Skeletal muscle cell (primary cell): ENCODE data around the gene ARHGDIA.
A peak's percentile ranks its signal among the peaks of the same experiment; 100 is the strongest.
"Not testable (repeated sequence)": the region's sequence is repeated elsewhere in the genome, so short reads cannot be mapped to it uniquely, and the experiment has no call there.

Experiments
- DNase-seq: peaks from one replicate; pipeline ENCODE4 v3.0.0-alpha.2; 2010; ENCODE audit warnings: low read depth
- H3K4me3 ChIP-seq: 2 replicates; pipeline ENCODE4 v1.5.1; 2011; ENCODE audit warnings: low read depth, mild to moderate bottlenecking, control low read depth, low read length, moderate library complexity

ARHGDIA gene

DNA sequence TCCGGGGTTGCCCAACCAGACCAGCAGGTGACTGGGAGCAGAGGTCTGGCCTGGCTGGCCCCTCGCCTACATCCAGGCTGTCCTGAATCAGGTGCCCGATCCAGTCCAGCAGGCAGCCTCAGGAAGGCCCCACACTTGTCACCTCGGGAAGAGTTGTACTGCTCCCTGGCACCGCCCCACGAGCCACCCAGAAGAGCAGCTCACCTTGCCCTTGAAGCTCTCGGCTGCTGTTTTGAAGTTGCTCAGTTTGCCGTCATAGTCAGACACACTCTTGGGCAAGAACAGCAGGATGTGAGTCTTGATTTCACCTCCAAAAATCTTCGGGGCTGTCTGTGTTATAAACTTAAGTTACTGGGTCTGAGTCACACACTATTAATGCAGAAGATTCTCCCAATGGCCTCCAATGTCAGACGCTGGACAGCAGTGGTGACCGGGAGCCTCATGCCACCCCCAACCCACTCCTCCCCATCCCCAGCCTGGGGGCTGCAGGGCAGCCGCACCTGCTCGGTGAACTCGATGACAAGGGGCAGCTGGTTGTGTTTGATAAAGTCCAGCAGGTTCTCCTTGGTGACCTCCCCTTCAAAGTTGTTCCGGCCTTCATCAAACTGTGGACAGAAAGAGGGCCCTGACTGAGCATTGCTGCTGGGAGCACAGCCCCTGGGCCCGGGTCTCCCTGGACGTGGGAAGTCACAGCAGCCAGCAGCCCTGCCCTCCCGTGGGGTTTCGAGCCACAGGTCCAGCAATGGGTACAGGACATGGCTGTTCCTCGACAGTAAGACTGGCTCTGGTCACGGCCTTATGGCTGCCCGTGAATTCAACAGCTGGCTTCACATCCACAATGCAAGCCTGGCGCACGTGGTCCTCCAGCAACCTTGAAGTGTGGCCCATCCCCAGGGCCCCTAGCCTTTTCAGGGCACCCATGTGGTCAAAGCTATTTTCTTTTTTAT, 24.1 kb downstream of the ARHGDIA start:
- no peak overlapping the region for H3K4me3 ChIP-seq
- DNase-seq: no peak

DNA sequence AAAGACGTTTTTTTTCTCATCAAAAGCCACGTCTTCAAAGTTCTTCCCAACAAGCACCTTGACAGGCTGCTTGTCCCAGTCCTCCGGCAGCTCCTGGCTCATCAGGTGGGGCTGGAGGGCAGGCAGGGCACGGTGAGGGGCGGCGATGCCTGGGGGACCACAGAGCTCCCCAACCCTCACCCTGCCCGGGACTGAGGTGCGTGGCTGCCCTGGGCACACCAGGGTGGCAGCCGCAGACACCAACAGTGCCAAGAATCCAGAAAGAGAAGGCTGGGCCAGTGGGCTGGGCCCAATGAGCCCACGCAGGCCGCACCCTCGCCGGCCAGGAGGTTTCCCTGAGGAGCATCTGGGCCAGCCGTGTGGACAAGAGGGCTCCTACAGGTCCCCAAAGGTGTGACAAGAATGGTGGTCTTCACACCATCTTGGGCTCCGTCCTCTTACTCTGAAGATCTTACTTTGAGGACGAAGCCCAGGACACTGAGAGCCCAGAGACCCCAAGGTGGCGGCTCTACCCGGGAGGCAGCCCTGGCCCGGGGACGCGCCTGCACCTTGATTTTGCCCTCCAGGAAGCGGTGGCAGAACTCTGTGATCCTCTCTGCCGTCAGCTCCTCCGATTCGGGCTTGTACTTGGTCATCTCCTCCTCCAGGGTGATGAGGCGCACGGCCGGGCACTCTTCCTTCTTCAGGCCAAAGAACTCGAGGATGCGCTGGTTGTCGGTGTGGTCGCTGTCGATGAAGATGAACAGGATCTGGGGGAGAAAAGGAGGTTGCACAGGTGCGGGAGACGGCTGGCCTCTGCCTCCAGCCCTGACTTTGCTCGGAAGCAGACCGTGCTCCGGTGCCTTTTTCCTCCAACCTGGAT, 25.0 kb downstream of the ARHGDIA start:
- H3K4me3 ChIP-seq: no peak overlapping the region
- DNase-seq: no peak

DNA sequence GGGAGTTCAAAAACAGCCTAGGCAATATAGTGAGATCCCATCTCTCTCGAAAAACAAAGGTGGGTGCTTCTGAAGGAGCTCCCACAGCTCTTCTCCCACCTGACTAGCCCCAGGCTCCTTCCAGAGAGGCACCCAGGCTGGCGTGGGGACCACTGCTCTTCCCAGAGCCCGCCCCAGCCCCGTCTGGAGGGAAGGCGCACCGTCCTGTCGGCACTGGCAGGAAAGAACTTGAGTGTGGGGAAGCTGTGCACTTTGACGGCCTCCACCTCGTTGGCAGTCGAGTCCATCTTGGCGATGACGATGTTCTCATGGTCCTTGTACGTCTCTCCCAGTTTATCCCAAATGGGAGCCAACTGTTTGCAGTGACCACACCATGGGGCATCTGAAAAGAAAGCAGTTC, 25.8 kb downstream of the ARHGDIA start:
- no peak for DNase-seq
- H3K4me3 ChIP-seq: no peak overlapping the region

DNA sequence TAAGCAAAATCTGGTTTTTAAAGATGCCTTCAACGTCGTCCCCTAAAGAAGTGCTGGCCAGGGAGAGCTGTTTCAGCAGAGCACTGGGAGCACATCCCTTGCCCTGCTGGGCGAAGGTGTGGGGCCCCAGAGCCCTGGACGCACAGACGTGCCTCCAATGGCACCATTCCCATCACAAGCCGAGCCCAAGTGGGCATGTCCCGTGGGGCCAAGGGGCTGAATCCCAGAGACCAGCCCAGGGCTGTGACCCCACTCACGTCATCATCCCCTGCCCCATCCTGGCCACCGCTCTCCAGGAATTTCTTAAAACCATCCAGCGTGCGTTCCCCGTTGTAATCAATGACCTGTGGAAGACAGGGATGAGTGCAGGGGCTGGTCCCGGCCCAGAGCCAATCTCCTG, 26.2 kb downstream of the ARHGDIA start:
- no peak for DNase-seq
- H3K4me3 ChIP-seq: no peak overlapping the region

DNA sequence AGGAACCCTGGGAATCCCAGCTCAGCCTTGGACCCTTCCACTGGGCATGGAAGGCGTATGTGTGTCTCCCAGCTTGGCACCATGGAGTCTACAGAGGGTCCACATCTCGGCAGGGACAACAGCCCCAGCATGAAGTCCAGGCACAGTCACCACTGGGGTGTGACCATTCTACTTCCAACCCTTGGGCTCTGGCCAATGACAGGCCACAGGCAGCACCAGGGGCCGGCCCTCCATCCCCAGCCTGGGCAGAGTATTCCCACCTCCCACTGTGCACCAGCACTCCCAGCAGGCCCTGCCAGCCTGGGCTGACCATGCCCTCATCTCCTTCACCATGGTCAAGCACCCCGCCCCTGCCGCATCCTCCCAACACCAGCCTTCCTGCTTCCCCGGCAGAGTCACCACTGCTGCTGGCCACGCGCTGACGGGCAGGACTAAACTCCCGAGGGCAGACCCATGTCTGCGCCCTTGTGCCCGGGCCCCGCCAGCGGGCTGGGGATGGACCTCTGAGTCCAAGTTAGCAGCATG, 26.7 kb downstream of the ARHGDIA start:
- H3K4me3 ChIP-seq: no peak overlapping the region
- DNase-seq: no peak

DNA sequence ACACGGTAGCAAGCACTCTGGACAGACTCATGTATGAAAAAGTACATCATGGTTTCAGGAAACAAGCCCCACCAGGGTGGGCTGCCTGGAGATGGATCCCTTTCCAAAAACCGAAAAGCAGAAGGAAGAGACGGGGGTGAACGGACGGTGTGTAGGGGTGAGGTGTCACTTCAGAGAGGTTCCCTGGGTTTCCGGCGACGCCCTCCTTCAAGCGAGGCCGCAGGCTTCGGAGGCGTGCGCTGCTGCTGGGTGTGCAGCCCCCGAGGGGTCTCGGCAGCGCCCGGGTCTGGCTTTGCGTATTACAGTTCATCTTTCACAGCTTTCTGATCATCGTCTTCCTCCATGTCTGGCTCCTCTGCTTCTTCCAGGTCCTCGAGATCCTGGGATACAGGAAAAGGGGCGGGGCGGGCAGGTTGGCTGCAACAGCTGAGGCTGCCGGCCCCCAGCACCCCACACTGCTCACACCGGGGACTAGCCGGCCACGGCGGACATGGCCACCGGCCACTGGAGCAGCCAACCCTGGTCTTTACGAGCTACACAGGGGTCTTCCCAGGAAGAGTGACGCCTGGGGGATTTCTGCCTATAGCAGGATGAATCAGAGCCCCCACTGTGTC, 27.3 kb downstream of the ARHGDIA start:
- H3K4me3 ChIP-seq: no peak overlapping the region
- no peak for DNase-seq

DNA sequence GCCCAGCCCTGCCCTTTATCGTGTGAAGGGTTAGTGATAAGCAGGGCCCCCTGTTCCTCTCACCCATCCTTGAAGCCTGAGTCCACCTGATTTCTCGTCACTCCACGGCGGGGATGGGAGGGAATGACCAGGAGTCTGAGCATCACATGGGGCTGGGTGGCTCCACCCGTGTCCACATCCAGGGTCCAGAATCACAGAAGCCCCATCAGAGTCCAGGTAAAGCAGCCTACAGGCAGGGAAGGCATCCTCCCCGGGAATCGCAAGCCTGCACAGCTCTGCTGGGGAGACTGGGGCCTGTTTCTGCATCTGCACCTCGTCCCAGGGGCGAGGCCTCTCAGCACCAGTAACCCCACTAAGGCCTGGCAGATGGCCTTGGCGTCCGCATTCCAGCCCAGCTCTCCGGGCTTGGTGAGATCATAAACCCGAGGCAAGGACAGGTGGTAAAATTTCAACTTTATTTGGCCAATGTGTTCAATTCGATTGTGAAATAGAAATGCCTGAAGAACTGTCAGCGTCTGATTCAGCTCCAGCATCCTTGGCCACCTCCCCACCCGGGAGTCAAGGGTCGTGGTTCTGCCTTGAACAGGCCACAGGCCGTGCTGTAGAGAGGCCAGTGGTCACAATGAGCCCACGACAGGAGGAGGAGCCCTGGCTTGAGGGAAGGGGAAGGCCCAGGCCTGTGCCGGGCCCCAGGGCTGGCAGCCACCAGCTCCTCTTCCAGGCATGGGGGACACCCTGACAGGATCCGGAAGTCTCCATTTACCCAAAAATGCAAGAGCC, 28.2 kb downstream of the ARHGDIA start:
- H3K4me3 ChIP-seq: no peak overlapping the region

DNA sequence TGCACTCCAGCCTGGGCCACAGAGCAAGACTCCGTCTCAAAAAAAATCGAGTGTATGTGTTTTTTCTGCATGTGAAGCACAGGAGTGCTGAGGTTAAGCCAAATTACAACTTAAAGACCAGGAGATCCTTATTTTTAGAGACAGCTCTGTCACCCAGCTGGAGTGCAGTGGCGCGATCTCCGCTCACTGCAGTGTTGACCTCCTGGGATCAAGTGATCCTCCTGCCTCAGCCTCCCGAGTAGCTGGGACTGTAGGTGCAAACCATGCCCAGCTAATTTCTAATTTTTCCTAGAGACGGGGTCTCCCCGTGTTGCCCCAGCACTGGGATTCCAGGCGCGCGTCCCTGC, 28.8 kb downstream of the ARHGDIA start:
- no peak for DNase-seq
- H3K4me3 ChIP-seq: no peak overlapping the region

More for the DNA sequence above, 28.2 kb downstream of the ARHGDIA start:
- DNase-seq: no peak

DNA sequence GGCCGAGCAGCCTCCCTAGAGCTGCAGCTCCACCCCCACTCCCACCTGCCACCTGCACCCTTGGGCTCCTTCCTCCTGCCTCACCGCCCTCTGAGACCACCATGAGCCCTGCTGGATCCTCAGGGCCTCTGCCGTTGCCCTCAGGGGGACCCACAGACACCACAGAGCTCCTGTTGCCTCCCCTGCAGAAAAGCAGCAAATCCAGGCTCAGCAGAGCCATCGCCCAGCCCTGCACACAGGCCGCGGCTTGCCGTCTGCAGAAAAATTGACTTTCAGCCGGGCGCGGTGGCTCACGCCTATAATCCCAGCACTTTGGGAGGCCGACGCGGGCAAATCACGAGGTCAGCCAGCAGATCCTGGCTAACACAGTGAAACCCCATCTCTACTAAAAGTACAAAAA, 29.3 kb downstream of the ARHGDIA start:
- DNase-seq: no peak
- H3K4me3 ChIP-seq: no peak overlapping the region

DNA sequence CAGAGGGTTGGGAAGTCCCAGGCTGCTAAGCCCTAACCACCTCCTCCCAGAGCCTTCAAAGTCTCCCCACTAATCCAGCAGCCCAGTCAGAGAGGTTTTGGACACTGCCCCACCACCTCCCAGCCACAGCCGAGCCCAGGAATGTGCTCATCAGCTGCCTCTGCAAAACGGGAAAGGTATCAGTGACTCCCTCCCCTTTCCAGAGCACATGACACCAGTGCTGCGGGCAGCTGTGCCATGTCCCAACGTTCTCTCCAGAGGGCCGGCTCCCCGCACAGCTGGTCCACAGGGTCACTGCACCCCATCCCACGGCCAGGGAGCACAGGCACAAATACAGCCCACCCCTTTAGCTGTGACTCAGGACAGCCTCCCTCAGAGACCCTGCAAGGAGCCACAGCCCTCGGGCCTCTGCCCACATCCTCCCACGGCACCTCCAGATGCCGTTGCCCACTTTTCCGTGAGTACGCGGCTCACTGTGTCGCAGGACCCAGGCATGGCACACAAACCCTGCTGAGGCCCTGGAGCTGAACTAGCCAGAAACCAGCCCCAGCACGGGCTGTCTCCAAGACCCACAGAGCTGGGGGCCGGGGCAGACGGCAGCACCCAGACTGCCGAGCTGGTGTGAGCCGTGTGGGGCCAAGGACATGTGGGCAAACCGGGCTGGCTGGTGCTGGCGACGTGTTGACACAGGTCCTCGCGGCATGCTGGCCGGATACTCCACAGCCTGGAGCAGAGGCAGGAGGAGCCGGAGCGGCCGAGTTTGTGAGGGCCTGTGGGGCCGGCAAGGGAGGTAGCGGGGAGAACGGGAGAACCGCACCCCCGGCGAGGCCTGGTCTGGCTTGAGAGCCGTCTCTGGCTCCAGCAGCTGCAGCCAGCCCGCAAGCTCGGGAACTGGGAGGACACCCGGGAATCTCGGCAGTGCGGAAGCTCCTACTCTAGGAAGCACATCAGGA, 30.0 kb downstream of the ARHGDIA start:
- H3K4me3 ChIP-seq: no peak overlapping the region
- DNase-seq: no peak

DNA sequence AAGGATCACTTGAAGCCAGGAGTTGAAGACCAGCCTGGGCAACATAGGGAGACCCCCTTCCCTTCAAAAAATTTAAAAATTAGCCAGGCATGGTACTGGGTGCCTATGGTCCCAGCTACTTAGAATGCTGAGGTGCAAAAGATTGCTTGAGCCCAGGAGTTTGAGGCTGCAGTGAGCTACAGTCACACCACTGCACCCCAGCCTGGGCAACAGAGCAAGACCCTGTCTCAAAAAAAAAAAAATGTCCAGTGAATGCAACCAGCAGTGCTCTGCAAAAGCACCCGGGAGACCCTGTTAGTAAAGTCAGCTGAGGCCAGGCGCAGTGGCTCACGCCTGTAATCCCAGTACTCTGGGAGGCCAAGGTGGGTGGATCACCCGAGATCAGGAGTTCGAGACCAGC, 31.1 kb downstream of the ARHGDIA start:
- DNase-seq, H3K4me3 ChIP-seq: not testable (repeated sequence)

DNA sequence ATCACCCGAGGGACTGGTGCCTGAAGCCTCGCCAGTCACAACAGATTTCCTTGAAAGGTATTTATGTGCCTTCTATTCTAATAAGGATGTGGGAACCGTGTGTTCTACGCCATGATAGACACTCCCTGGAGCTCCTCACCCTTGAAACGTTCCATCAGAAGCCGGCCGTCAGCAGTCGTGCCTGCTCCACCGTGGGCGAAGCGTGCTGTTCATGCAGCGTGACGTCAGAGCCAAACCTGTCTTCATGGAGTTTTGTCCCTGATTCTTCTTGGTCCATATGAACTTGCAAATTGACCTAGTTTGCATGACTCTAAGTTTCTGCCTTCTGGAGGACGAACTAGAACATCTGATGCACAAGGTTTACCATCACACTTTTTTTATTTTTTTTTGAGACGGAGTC, 31.8 kb downstream of the ARHGDIA start:
- no peak for DNase-seq
- no peak overlapping the region for H3K4me3 ChIP-seq

DNA sequence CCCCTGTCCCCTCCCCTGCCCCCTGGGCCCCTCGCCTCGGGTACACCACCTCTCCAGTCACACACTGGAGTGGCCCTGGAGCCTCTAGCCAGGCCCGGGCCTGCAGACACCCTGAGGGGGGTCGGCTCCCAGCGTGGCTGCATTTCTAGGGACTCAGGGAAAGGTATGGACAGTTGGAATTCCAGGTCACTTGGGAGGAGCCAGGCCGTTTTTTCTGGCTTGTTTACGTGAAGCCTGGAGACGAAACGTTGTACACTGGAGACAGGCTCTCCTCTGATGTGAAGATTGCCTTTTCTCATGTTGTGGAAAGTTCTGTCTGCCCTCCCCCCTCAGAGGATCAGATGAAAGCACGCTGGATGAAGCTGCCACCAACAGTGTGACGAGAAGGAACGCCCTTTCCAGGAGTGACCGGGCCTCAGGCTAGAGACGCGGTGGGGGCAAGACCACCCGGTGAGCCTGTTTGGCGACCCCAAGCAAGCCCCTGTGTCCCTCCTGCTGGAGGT, 32.3 kb downstream of the ARHGDIA start:
- H3K4me3 ChIP-seq: no peak overlapping the region
- no peak for DNase-seq

DNA sequence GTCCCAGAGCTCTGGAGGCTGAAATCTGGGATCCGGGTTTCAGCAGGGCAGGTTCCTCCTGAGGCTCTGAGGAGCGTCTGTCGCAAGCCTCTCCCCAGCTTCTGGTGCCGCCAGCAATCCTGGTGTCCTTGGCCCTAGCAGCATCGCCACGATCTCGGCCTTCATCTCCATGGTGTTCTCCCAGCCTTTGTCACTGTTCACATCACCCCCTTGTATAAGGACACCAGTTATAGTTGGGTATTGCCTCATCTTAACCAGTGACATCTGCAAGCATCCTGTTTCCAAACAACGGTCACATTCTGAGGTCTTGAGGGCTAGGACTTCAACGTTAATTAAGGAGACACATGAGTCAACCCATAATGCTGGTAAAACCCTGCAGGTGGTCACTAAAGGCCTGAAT, 33.5 kb downstream of the ARHGDIA start:
- no peak for DNase-seq
- no peak overlapping the region for H3K4me3 ChIP-seq

DNA sequence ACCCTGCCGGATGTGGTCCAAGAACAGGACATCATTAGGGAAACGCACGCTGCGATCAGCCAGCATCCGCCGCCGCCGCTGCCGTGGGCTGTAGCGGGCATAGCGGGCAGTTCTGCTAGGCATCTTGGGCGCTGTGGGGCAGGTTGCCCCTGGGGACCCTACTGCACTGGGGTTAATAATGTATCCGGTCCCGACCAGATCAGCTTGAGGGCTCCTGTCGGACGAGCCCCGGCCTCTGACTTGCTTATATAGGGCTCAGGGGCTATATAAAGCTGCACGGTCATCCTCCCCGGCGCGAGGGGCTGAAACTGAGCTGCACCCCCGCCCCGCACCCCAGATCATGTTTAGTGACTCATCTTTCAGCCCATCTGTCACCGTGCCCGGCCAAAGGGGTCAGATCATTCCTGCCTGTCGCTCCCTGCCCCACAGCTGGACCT, 36.3 kb downstream of the ARHGDIA start, which contains the start of gene PPP1R27:
Gene PPP1R27, minus strand, starts transcription at position 220 of the 437 bp plus-strand sequence. Its CDS starts 97 bp downstream, at position 123.
- DNase-seq: no peak
- H3K4me3 ChIP-seq: peak within 1 kb of the TSS; percentile 74

DNA sequence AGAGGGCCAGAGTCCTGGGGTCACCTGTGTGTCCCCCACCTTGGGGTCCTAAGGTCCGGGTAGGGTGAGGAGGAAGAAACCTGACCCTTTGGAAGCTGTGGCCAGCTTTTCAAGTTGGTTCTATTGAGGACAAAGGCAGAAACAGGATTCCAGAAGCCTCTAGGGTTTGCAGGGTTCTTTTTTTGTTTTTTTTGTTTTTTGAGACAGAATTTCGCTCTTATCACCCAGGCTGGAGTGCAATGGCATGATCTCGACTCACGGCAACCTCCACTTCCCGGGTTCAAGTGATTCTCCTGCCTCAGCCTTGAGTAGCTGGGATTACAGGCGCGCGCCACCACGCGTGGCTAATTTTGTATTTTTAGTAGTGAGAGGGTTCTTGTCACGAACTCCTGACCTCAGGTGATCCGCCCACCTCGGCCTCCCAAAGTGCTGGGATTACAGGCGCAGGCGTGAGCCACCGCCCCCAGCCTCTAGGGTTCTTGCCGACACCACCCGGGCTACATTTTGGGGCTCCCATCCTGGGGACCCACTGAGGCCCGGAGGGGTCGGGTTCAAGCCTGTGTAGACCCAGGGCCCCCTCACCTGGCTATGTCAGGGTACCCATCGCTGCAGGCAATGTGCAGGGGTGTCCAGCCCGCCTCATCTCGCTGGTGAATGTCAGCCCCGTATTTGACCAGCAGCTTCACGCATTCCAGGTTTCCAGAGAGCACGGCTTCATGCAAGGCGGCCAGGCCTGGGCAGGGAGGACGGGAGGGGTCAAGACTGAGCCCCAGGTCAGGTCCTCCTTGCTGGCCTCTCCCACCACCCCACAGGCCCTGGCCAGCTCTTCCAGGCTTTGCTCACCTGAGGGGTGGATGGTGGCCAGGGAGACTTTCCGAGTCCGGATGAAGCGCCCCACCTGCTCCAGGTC, 37.0 kb downstream of the ARHGDIA start:
- H3K4me3 ChIP-seq: peak overlapping the region; percentile 74
- DNase-seq: no peak
